Smooth muscle cell (in vitro differentiated cells): Measurements from ENCODE around the gene ARHGAP40. TPM values are rescaled to one million over a fixed set of nuclear protein-coding genes. Genes with fewer than 3 reads are reported as not detected.

ENCODE experiments used
- DNase-seq: peaks from one replicate; lab custom pipeline; 2025; ENCODE audit not compliant: unreplicated experiment; lab: John Stamatoyannopoulos, UW
- H2AFZ ChIP-seq: fragments of 200-600 bp; sonication (generic); 2 replicates; pipeline ENCODE4 v1.6.0; 2016; ENCODE audit warnings: antibody characterized with exemption, low read depth, mild to moderate bottlenecking
- H3F3A ChIP-seq: fragments of 200-600 bp; sonication (generic); 2 replicates; pipeline ENCODE4 v1.6.0; 2017; ENCODE audit warnings: antibody characterized with exemption, low read depth
- H3K27ac ChIP-seq: fragments of 200-600 bp; sonication (generic); 2 replicates; pipeline ENCODE4 v1.5.1; 2016; ENCODE audit warnings: low read depth, mild to moderate bottlenecking
- H3K27me3 ChIP-seq: fragments of 200-600 bp; sonication (generic); 2 replicates; pipeline ENCODE4 v1.6.1; 2016; ENCODE audit warnings: low read depth, mild to moderate bottlenecking
- H3K36me3 ChIP-seq: fragments of 200-600 bp; sonication (generic); 2 replicates; pipeline ENCODE4 v1.5.1; 2016; ENCODE audit warnings: low read depth
- H3K4me1 ChIP-seq: fragments of 200-600 bp; sonication (generic); 2 replicates; pipeline ENCODE4 v1.5.1; 2016; ENCODE audit warnings: low read depth
- H3K4me2 ChIP-seq: fragments of 200-600 bp; sonication (generic); 2 replicates; pipeline ENCODE4 v1.6.0; 2016; ENCODE audit warnings: mild to moderate bottlenecking
- H3K4me3 ChIP-seq: fragments of 200-600 bp; sonication (generic); 2 replicates; pipeline ENCODE4 v1.5.1; 2016; ENCODE audit warnings: mild to moderate bottlenecking
- H3K79me2 ChIP-seq: fragments of 200-600 bp; sonication (generic); 2 replicates; pipeline ENCODE4 v1.6.0; 2016; ENCODE audit warnings: low read depth, mild to moderate bottlenecking
- H3K9ac ChIP-seq: fragments of 200-600 bp; sonication (generic); 2 replicates; pipeline ENCODE4 v1.6.0; 2016; ENCODE audit warnings: low read depth
- H3K9me3 ChIP-seq: fragments of 200-600 bp; sonication (generic); replicated peaks from 2 replicates; pipeline ENCODE4 v1.5.1; 2016; ENCODE audit warnings: low read depth
- H4K20me1 ChIP-seq: fragments of 200-600 bp; sonication (generic); 2 replicates; pipeline ENCODE4 v1.6.0; 2016; ENCODE audit warnings: low read depth
- CTCF ChIP-seq: fragments of 200-600 bp; sonication (generic); IDR thresholded peaks from 2 replicates; pipeline ENCODE4 v1.5.1; 2017; ENCODE audit warnings: borderline replicate concordance, mild to moderate bottlenecking, antibody characterized with exemption; ENCODE audit not compliant: insufficient read depth, poor library complexity, severe bottlenecking
- WGBS: methylation state at CpG from one replicate; pipeline ENCODE4 v1.1.7; 2016; ENCODE audit warnings: low lambda C conversion rate; 5-methylcytosine and 5-hydroxymethylcytosine counted together
- polyA plus RNA-seq: library from polyadenylated mRNA; unstranded; fragments of >200 nt; fragmentation: Nextera tagmentation; extraction: Ambion mirVana; gene quantifications from 2 replicates; pipeline ENCODE4 v1.2.1, GENCODE V29; 2016
- total RNA-seq: library from RNA; depleted of rRNA; stranded (reverse); fragments of >200 nt; gene quantifications from 2 replicates; pipeline ENCODE4 v1.2.3, GENCODE V29; 2014

ARHGAP40 gene
- total and polyA plus RNA-seq, 2 experiments from 2014 or later, result 0.22 TPM; not detected in 1

DNA sequence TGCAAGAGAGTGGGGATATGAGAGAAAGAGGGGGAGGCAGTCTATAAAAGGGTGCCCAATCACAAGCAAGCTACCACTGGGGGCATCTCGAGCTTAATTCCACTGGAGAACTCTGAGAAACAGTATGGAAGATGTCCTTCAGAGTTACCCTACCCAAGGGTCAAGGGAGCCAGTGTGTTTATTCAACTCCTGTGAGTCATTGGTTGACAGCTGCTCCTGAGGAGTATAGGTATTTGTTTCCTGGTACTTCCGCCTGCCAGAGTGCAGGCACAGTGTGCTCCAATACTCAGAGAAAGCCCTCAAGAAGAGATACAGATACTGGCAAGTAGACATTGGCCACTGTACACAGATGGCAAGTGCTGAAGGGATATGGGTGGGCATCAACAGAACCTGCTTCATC is 49.5 kb downstream of the ARHGAP40 start:
- H4K20me1 ChIP-seq, result no peaks in the 10 kb centered on the region
- H2AFZ ChIP-seq, result no peak overlapping the region
- H3K36me3 ChIP-seq, result no peaks in the 10 kb centered on the region
- no peak overlapping the region for H3K9ac ChIP-seq
- no peaks in the 10 kb centered on the region for H3K79me2 ChIP-seq
- no peak overlapping the region for H3K27ac ChIP-seq
- TF ChIP-seq CTCF, result no peak
- peaks cover 40% of the 10 kb centered on the region for H3K27me3 ChIP-seq
- 75% methylated on average over 2 of the region's 2 CpGs for WGBS
- no peak for DNase-seq
- H3K4me1 ChIP-seq, result no peaks in the 10 kb centered on the region
- no peak overlapping the region for H3K4me3 ChIP-seq
- no peak overlapping the region for H3K4me2 ChIP-seq
- no peaks in the 10 kb centered on the region for H3K9me3 ChIP-seq
- H3F3A ChIP-seq, result no peaks in the 10 kb centered on the region

DNA sequence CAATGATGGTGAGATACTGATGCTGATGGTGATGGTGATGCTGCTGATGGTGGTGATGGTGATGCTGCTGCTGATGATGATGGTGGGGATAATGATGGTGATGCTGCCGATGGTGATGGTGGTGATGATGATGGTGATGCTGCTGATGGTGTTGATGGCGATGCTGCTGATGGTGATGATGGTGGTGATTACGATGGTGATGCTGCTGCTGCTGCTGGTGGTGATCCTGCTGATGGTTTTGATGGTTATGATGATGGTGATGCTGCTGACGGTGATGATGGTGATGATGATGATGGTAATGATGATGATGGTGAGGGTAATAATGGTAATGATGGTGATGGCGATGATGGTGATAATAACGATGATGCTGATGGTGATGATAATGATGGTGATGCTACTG is 50.0 kb downstream of the ARHGAP40 start:
- Histone ChIP-seq H3K79me2 (no peaks in the 10 kb centered on the region), H4K20me1 (no peaks in the 10 kb centered on the region), H3K36me3 (no peaks in the 10 kb centered on the region), H3K4me3 (no peak overlapping the region), H3K9me3 (no peaks in the 10 kb centered on the region), H3K4me1 (no peaks in the 10 kb centered on the region), H3K4me2 (no peak overlapping the region), H3F3A (no peaks in the 10 kb centered on the region), H2AFZ (no peak overlapping the region), H3K27me3 (peaks cover 39% of the 10 kb centered on the region), H3K9ac (no peak overlapping the region), H3K27ac (no peak overlapping the region)
- no peak for DNase-seq
- 96% methylated on average over 6 of the region's 6 CpGs for WGBS
- TF ChIP-seq CTCF, result no peak

- Histone ChIP-seq H3K9me3 (no peaks in the 10 kb centered on the region), H3K27me3 (peaks cover 31% of the 10 kb centered on the region), H3K4me2 (no peak overlapping the region), H3K4me1 (no peaks in the 10 kb centered on the region), H3F3A (no peaks in the 10 kb centered on the region), H3K79me2 (no peaks in the 10 kb centered on the region), H3K9ac (no peak overlapping the region), H3K4me3 (no peak overlapping the region), H3K36me3 (no peaks in the 10 kb centered on the region), H3K27ac (no peak overlapping the region), H2AFZ (no peak overlapping the region), H4K20me1 (no peaks in the 10 kb centered on the region)
- no peak for TF ChIP-seq CTCF
- WGBS, result 85% methylated on average over 2 of the region's 2 CpGs
- DNase-seq, result no peak
Measured at GRCh38 chr20:38652995-38653394, 51.4 kb downstream of the ARHGAP40 start.

DNA sequence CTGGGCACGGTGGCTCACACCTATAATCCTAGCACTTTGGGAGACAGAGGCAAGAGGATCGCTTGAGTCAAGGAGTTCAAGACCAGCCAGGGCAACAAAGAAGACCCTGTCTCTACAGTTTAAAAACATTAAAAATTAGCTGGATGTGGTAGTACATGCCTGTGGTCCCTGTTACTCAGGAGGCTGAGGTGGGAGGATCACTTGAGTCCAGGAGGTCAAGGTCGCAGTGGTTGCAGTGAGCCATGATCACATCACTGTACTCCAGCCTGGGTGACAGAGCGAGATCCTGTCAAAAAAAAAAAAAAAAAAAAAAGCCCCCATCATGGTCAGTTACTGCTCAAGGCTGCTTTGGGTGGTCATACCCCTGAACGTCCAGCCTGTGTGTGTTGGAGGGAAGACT is 55.8 kb downstream of the ARHGAP40 start:
- no peaks in the 10 kb centered on the region for H4K20me1 ChIP-seq
- no peak overlapping the region for H3K9ac ChIP-seq
- no peak overlapping the region for H3K27ac ChIP-seq
- H3K27me3 ChIP-seq, result peaks cover 34% of the 10 kb centered on the region
- H3K79me2 ChIP-seq, result no peaks in the 10 kb centered on the region
- no peak for TF ChIP-seq CTCF
- no peak overlapping the region for H2AFZ ChIP-seq
- WGBS, result 92% methylated on average over 5 of the region's 5 CpGs
- H3K4me3 ChIP-seq, result no peak overlapping the region
- no peak for DNase-seq
- no peaks in the 10 kb centered on the region for H3K36me3 ChIP-seq
- no peaks in the 10 kb centered on the region for H3K4me1 ChIP-seq
- no peaks in the 10 kb centered on the region for H3K9me3 ChIP-seq
- H3K4me2 ChIP-seq, result no peak overlapping the region
- H3F3A ChIP-seq, result no peaks in the 10 kb centered on the region
